NCI-H2196 treated with DMSO at 0.1 percent for 48 hours (cell line): Measurements from ENCODE around the gene SBK2.

ENCODE experiments used
- DNase-seq: peaks from one replicate; lab custom pipeline; 2025; ENCODE audit not compliant: unreplicated experiment; lab: John Stamatoyannopoulos, UW

The SBK2 gene

GRCh38 chr19:55487924-55488687 lies 48.8 kb downstream of the SBK2 start, which contains the start of gene SSC5D:
SSC5D (plus strand) TSS chr19:55488436; CDS start chr19:55488590, 154 bp downstream.
- no peak for DNase-seq

- DNase-seq, result no peak
These were observed 49.7 kb downstream of the SBK2 start for GRCh38 chr19:55486971-55487923.

- DNase-seq, result no peak
These were observed 50.6 kb downstream of the SBK2 start for GRCh38 chr19:55486043-55486970.

GRCh38 chr19:55485439-55486011 lies 51.4 kb downstream of the SBK2 start:
- no peak for DNase-seq

GRCh38 chr19:55484593-55485438 lies 52.1 kb downstream of the SBK2 start, which contains the start of gene NAT14:
NAT14 (plus strand) TSS chr19:55485188; CDS start chr19:55485709, 521 bp downstream.
- DNase-seq, result peak; percentile 36

GRCh38 chr19:55483706-55484592 lies 53.0 kb downstream of the SBK2 start:
- no peak for DNase-seq

GRCh38 chr19:55482967-55483705 lies 53.8 kb downstream of the SBK2 start:
- DNase-seq, result no peak

- DNase-seq, result no peak
These were observed 54.6 kb downstream of the SBK2 start for GRCh38 chr19:55482156-55482961.

- DNase-seq, result no peak
These were observed 55.2 kb downstream of the SBK2 start for GRCh38 chr19:55481794-55482155.

- no peak for DNase-seq
These were observed 55.7 kb downstream of the SBK2 start for GRCh38 chr19:55481148-55481793.

GRCh38 chr19:55479451-55480230 lies 57.3 kb downstream of the SBK2 start:
- no peak for DNase-seq

GRCh38 chr19:55479045-55479444 lies 57.9 kb downstream of the SBK2 start:
- no peak for DNase-seq
